ENCODE measurements around the gene PRKACB. TPM values are rescaled to one million over a fixed set of nuclear protein-coding genes. Genes with fewer than 3 reads are reported as not detected.

The PRKACB gene
- total and polyA plus RNA-seq, 2 experiments from 2014 or later: 14.6 to 28.0 TPM

DNA sequence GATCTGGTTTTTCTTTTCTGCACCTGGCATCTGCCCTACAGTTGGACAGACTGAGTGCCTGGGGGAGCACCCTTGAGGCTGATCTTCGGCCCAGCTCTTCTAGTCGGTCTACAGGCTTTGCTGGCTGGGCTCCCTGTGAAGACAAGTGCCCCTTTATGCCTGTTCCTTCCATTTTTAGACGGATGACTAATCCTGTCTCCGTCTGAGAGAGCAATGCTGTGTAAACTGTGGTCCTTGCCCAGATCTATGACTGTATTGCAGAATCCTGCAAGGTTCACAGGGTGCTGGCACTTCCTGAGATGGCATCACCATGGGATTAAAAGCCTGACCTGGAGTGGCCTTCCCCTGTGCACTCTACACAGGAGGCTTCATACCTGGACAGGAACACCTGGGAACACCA, 109.8 kb downstream of the PRKACB start:
- H3K4me3 Mint-ChIP-seq: no peak overlapping the region
- DNase-seq (ENCODE audit: low spot score) (no peak), ATAC-seq (no peak)
- no peaks in the 10 kb centered on the region for H3K36me3 ChIP-seq (ENCODE audit: insufficient read depth)
- H3K4me1 ChIP-seq (ENCODE audit: insufficient read depth): peaks cover 8% of the 10 kb centered on the region; the same call in 1 of the 2 replicates
- no peaks in the 10 kb centered on the region for H4K20me1 ChIP-seq (replicated peaks; ENCODE audit: insufficient read depth)
- H2AFZ ChIP-seq: no peak overlapping the region
- H3F3A ChIP-seq (replicated peaks; ENCODE audit: low read depth): no peaks in the 10 kb centered on the region
- H3K27ac ChIP-seq (ENCODE audit: low read depth): no peak overlapping the region
- H3K27me3 ChIP-seq (ENCODE audit: insufficient read depth): no peaks in the 10 kb centered on the region
- no peak overlapping the region for H3K27ac Mint-ChIP-seq
- no peaks in the 10 kb centered on the region for H3K79me2 ChIP-seq (replicated peaks; ENCODE audit: insufficient read depth)
- no peaks in the 10 kb centered on the region for H3K27me3 Mint-ChIP-seq (ENCODE audit: insufficient read depth, low read depth, poor library complexity)
- H3K9me2 ChIP-seq (ENCODE audit: insufficient read depth): peaks cover 13% of the 10 kb centered on the region
- TF ChIP-seq JUNB (IDR thresholded peaks at IDR 0.05; ENCODE audit: unreplicated experiment): no peak
- no peak for TF ChIP-seq ZNF331 (CRISPR knock-in tag; IDR thresholded peaks at IDR 0.05; ENCODE audit: low read depth)
- TF ChIP-seq ZNF462 (CRISPR knock-in tag; IDR thresholded peaks at IDR 0.05): no peak
- TF ChIP-seq STAT1 (IDR thresholded peaks at IDR 0.05; ENCODE audit: unreplicated experiment): no peak
- TF ChIP-seq ZNF114 (CRISPR knock-in tag; IDR thresholded peaks at IDR 0.05): no peak
- TF ChIP-seq EZH2 (IDR thresholded peaks at IDR 0.05; ENCODE audit: low read depth, unreplicated experiment): no peak
- TF ChIP-seq ETS1 (IDR thresholded peaks at IDR 0.05): no peak
- TF ChIP-seq CTCF (conservative IDR thresholded peaks at IDR 0.05; ENCODE audit: low read depth in 2 of 2): no peak
- TF ChIP-seq NANOG (IDR thresholded peaks at IDR 0.05; ENCODE audit: borderline replicate concordance): no peak
- no peak for TF ChIP-seq EZH2phosphoT487 (IDR thresholded peaks at IDR 0.05; ENCODE audit: unreplicated experiment)
- no peak for TF ChIP-seq POLR2AphosphoS5 (IDR thresholded peaks at IDR 0.05; ENCODE audit: low read depth)
- H3K4me2 ChIP-seq: no peak overlapping the region
- peaks cover 9% of the 10 kb centered on the region; the same call in 2 of the 3 replicates for H3K9me3 Mint-ChIP-seq
- H3K36me3 Mint-ChIP-seq (ENCODE audit: low read depth): no peaks in the 10 kb centered on the region
- H3K4me3 ChIP-seq: no peak overlapping the region
- H3K4me1 Mint-ChIP-seq: peaks cover 12% of the 10 kb centered on the region

All from GM23338 (cell line).